Central memory CD8-positive, alpha-beta T cell (primary cell): ENCODE measurements around the gene ZNF480.
"Not testable (repeated sequence)": the region's sequence is repeated elsewhere in the genome, so short reads cannot be mapped to it uniquely, and the experiment has no call there.

Experiments
- ATAC-seq: fragments of 150-1000 bp; cut with Tn5 transposase; replicated peaks from 2 replicates; pipeline ENCODE4 v1.10.0; 2022; ENCODE audit warnings: mild to moderate bottlenecking, moderate FRiP score, moderate number of reproducible peaks; ENCODE audit not compliant: poor library complexity, severe bottlenecking; ENCODE audit errors: extremely low read depth
- DNase-seq, 2 donors: peaks; one replicate each; pipeline ENCODE4 v3.0.0; 2021; ENCODE audit warnings: low spot score in 2 of 2
- H3K27ac Mint-ChIP-seq: one replicate; pipeline ENCODE4 v1.8.0; 2022; ENCODE audit warnings: low read depth, mild to moderate bottlenecking, moderate library complexity, mixed read lengths
- H3K27me3 Mint-ChIP-seq: one replicate; pipeline ENCODE4 v1.8.0; 2022; ENCODE audit warnings: mixed read lengths
- H3K36me3 Mint-ChIP-seq: one replicate; pipeline ENCODE4 v1.8.0; 2022; ENCODE audit warnings: mild to moderate bottlenecking, moderate library complexity, mixed read lengths; ENCODE audit not compliant: insufficient read depth
- H3K4me1 Mint-ChIP-seq: one replicate; pipeline ENCODE4 v1.8.0; 2022; ENCODE audit warnings: mixed read lengths
- H3K4me3 Mint-ChIP-seq: one replicate; pipeline ENCODE4 v1.8.0; 2022; ENCODE audit warnings: mild to moderate bottlenecking, moderate library complexity, mixed read lengths
- H3K9me3 Mint-ChIP-seq: one replicate; pipeline ENCODE4 v1.8.0; 2022; ENCODE audit warnings: mixed read lengths

The ZNF480 gene

DNA sequence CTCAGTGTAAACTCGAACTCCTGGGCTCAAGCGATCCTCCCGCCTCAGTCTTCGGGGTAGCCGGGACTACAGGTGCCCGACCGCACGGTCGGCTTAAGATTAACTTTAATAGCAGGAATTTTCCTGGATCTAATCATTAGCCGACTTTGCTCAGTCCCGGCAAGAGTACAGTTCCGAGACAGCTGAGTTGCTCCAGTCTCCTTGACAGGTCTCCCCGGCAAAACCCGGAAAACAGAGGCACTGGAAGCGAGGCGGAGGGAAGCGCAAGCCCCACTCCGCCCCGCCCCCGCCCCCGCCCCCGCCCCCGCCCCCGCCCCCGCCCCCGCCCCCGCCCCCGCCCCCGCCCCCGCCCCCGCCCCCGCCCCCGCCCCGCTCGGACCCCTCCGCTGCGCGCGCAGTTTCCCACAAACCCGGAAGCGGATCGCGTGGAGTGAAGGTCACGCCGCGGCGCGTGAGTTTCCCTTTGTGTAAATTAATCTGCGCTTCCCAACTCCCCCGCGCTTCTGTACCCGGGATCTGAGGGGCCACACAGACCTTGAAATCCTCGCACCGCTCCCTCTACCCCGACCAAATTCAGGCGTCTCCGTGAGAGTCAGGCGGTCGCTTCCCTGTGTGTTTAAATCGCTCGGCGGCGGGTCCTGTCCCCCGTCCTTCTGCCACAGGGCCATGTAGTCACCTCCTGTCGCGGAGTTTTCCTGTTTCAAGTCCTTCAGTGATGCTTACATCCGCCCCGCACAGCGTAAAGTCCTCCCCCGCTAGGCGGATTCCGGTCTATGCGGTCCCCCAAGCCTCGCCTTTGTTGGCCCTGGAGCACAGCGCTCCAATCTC is at the start of gene ZNF480:
ZNF480 (plus strand) TSS at position 397 of the 828 bp plus-strand sequence. CDS start 3,244 bp downstream, outside the sequence.
- ATAC-seq (peak; percentile 94), DNase-seq (peak; percentile 78 to 82)
- H3K27ac Mint-ChIP-seq, result peak within 1 kb of the TSS; percentile 98
- no peaks in the 10 kb centered on the region for H3K9me3 Mint-ChIP-seq
- peak within 1 kb of the TSS; percentile 91 for H3K4me3 Mint-ChIP-seq
- H3K36me3 Mint-ChIP-seq, result peaks cover 22% of the 10 kb centered on the region
- H3K27me3 Mint-ChIP-seq, result no peaks in the 10 kb centered on the region
- H3K4me1 Mint-ChIP-seq, result peaks cover 28% of the 10 kb centered on the region

DNA sequence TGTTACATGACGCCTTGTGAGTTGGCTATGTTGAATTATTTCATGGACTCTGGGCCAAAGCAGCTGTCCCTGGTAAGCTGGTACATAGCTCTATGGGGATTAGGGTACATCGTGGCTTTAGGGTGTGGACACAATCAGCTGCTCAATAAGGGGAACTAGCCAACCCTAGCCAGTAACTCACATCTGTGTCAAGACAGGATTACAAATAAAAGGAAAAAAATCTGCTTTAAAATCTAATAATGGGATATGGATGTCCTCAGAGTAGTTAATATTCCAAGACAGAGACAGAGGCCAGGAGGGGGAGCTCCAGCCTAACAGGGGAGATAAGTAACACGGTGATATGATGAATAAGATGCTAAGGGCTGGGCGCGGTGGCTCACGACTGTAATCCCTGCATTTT is 48.7 kb upstream of the ZNF480 start:
- ATAC-seq (no peak), DNase-seq (peak; percentile 34 to 38)
- no peaks in the 10 kb centered on the region for H3K27me3 Mint-ChIP-seq
- no peaks in the 10 kb centered on the region for H3K9me3 Mint-ChIP-seq
- H3K27ac Mint-ChIP-seq, result no peak overlapping the region
- H3K4me3 Mint-ChIP-seq, result no peak overlapping the region
- H3K36me3 Mint-ChIP-seq, result no peaks in the 10 kb centered on the region
- H3K4me1 Mint-ChIP-seq, result no peaks in the 10 kb centered on the region

DNA sequence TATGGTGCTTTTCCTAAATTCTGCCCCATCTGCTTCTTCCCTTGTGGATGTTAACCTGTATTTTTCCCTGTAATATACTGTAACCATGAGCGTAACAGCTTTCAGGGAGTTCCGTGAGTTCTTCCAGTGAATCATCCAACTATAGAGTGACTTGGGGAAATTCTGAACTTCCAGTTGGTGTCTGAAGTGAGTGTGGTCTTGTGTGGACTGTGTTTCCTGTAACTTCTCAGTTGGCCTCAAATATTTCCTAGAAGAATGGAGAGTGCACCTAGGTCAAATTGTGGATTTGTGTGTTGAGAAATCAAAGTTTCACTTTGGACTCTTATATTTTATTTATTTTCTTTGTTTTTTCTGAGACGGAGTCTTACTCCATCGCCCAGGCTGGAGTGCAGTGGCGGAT is 38.5 kb upstream of the ZNF480 start:
- Mint-ChIP-seq H3K27ac (no peak overlapping the region), H3K36me3 (peaks cover 1% of the 10 kb centered on the region)

DNA sequence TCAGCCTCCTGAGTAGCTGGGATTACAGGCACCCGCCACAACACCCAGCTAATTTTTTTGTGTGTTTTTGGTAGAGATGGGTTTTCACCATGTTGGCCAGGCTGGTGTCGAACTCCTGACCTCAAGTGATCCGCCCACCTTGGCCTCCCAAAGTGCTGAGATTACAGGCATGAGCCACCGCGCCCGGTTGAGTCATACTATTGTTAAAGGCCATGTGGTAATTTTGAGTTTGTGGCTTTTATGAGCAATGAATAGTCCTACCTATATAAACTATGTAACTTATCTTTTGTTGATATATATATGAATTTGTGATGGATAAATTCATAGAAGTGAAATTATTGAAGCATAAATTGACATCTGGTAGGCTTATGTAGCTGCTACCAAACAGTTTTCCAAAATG is 31.4 kb upstream of the ZNF480 start:
- ATAC-seq, H3K4me1 Mint-ChIP-seq, H3K9me3 Mint-ChIP-seq, H3K4me3 Mint-ChIP-seq, H3K27ac Mint-ChIP-seq, H3K36me3 Mint-ChIP-seq, DNase-seq: not testable (repeated sequence)
- H3K27me3 Mint-ChIP-seq, result peaks cover 21% of the 10 kb centered on the region

More for the DNA sequence above, 38.5 kb upstream of the ZNF480 start:
- no peak overlapping the region for H3K4me3 Mint-ChIP-seq
- DNase-seq (no peak), ATAC-seq (no peak)
- H3K27me3 Mint-ChIP-seq, result peaks cover 20% of the 10 kb centered on the region
- no peaks in the 10 kb centered on the region for H3K9me3 Mint-ChIP-seq
- no peaks in the 10 kb centered on the region for H3K4me1 Mint-ChIP-seq

DNA sequence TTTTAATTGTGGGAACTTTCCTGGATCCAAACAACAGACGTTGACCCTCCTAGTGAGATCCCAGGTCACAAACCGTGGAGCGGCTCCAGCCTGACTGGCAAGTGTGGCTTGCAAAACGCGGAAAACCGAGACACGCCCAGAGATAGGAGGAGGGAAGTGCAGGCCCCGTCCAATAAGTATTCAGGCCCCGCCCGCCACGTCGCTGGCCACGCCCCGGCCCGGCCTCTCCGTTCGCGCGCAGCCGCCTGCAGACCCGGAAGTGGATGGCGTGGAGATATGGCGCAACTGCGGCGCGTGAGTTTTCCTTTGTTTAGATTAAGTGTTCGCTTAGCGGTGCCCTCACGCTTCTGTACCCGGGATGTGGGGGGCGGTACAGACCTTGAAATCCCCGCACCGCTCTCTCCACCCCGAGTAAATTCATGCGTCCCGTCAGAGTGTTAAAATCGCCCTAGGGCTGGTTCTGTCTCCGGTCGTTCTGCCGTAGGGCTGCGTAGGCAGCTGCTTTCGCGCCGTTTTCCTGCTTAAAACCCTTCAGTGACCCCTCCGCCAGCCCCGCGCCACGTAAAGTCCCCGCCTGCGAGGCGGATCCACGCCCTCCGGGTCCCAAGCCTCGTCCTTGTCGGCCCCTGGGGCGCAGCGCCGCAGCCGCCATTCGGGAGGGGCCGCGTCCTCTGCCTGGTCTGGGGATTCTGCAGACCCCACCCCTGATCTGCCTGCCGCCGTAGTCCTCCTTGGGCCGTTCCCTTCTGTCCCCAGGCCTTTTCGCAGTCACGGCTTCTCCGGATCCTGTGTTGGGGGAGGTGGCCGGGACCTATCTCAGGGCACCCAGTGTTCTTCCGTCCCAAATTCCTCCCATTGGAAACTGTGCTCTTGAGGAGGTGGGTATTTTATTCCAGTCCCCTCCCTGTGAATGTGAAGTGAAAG is 27.4 kb upstream of the ZNF480 start, which contains the start of gene ZNF766:
ZNF766 (plus strand) TSS at position 250 of the 924 bp plus-strand sequence; CDS start at position 277, 27 bp downstream.
- no peaks in the 10 kb centered on the region for H3K9me3 Mint-ChIP-seq
- ATAC-seq (peak; percentile 99), DNase-seq (peak; percentile 96 to 98)
- H3K27me3 Mint-ChIP-seq, result no peaks in the 10 kb centered on the region
- peaks cover 42% of the 10 kb centered on the region for H3K4me1 Mint-ChIP-seq
- H3K36me3 Mint-ChIP-seq, result peaks cover 13% of the 10 kb centered on the region
- peak within 1 kb of the TSS; percentile 94 for H3K27ac Mint-ChIP-seq
- H3K4me3 Mint-ChIP-seq, result peak within 1 kb of the TSS; percentile 84

DNA sequence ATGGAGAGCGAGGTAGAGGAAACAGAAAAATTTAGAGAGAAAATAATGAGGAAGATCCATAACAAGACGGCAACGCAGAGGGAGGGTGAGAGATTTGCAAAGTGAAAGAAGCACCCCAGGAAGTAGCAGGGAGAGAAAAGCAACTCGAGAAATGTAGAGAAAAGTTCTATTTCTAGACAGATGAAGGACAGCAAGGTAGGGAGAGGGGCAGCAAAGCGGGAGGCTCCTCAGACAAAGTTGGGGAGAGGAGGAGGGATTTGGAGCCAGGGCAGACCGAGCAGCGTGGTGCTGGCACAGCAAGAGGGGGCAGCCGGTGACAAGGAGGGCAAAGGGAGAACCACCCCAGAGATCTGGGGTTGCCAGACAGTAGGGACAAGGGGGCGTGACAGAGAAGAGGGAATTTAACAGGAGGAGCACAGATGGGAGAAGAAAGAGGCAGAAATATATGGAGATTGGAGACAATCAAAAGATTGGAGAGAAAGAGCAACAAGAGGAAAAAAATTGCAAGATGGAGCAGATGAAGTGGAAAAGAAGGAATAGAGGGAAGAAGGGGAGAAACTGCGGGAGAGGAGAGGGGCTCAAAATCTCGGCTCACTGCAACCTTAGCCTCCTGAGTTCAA is 26.6 kb upstream of the ZNF480 start:
- peak; percentile 5 for ATAC-seq
- no peak for DNase-seq
- H3K36me3 Mint-ChIP-seq, result peaks cover 13% of the 10 kb centered on the region
- no peaks in the 10 kb centered on the region for H3K9me3 Mint-ChIP-seq
- peaks cover 48% of the 10 kb centered on the region for H3K4me1 Mint-ChIP-seq
- peak overlapping the region; percentile 94 for H3K27ac Mint-ChIP-seq
- no peaks in the 10 kb centered on the region for H3K27me3 Mint-ChIP-seq
- H3K4me3 Mint-ChIP-seq, result peak overlapping the region; percentile 84

DNA sequence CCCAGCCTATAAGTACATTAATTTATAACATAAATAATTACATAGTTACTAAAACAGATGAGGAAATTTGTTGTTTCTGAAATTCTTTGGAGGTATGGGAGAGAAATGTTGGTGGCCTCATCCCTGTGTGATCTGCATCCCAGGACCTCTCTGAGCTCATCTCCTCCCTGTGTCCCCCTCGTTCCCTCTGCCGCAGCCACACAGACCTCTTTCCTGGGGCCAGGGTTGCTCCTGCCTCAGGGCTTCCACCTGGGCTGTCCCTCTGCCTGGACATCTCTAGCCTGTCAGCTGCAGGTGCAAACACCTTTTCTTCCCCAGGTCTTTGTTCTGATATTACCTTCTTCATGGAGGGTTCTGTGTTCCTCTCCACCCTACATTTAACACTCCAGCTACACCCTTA is 23.7 kb upstream of the ZNF480 start:
- Mint-ChIP-seq H3K27me3 (no peaks in the 10 kb centered on the region), H3K4me3 (no peak overlapping the region), H3K9me3 (no peaks in the 10 kb centered on the region), H3K4me1 (peaks cover 71% of the 10 kb centered on the region), H3K27ac (peak overlapping the region; percentile 5), H3K36me3 (peaks cover 19% of the 10 kb centered on the region)
- DNase-seq (no peak), ATAC-seq (no peak)

DNA sequence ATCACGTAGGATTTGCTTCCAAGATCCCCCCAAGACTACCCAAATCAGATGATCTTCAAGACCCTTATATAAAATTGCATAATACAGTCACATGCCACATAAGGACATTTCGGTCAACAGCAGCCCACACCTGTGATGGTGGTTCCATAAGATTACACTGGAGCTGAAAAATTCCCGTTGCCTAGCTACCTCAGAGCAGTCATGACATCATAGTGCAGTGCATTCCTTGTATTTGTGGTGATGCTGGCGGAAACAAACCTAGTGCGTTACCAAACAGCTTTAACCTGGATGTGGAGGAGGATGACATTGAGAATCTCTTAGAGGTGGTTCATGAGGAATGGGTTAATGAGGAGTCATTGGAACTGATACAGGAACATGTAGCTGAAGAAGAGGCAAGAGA is 22.8 kb upstream of the ZNF480 start:
- Mint-ChIP-seq H3K4me1 (peaks cover 80% of the 10 kb centered on the region), H3K27ac (no peak overlapping the region), H3K36me3 (peaks cover 19% of the 10 kb centered on the region), H3K27me3 (no peaks in the 10 kb centered on the region), H3K4me3 (no peak overlapping the region), H3K9me3 (no peaks in the 10 kb centered on the region)
- DNase-seq (no peak), ATAC-seq (no peak)

DNA sequence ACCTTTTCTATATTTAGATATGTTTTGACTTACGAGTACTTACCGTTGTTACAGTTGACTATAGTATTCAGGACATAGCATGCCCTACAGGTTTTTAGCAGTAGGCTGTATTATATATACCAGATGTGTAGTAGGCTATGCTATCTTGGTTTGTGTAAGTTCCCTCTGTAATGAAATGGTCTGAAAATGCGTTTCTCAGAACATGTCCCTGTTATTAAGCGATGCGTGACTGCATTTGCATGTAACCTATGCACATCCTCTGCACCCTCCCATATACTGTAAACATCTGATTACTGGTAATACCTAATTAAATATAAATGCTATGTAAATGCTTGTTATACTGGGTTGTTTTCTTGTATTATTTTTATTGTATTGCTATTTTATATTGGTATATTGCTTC is 21.0 kb upstream of the ZNF480 start:
- no peak for ATAC-seq
- Mint-ChIP-seq H3K4me1 (peaks cover 74% of the 10 kb centered on the region), H3K36me3 (peaks cover 16% of the 10 kb centered on the region), H3K27ac (peak overlapping the region; percentile 79), H3K4me3 (peak overlapping the region; percentile 29), H3K9me3 (no peaks in the 10 kb centered on the region), H3K27me3 (no peaks in the 10 kb centered on the region)
- no peak for DNase-seq

DNA sequence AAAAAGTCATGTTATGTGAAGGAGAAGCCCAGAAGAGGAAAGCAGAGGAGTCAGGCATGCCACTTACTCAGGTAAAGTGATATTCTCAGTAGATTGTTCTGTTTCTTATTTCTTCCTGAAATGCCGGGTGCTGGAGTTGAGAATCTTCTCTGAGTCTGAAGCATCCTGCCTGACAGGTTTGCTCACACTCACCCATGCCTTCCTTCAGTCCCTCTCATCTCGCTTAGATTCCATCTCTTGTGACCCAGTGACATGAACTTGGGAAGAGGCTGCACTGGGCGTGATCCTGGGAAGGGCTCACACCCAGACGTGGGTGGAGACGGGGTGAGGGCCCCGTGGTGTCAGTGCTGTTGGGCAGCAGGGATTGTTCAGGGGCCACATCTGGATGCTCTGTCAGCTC is 19.5 kb upstream of the ZNF480 start:
- no peak for DNase-seq
- H3K4me3 Mint-ChIP-seq, result peak overlapping the region; percentile 27
- peaks cover 12% of the 10 kb centered on the region for H3K36me3 Mint-ChIP-seq
- no peaks in the 10 kb centered on the region for H3K9me3 Mint-ChIP-seq
- no peaks in the 10 kb centered on the region for H3K27me3 Mint-ChIP-seq
- no peak overlapping the region for H3K27ac Mint-ChIP-seq
- ATAC-seq, result no peak
- peaks cover 62% of the 10 kb centered on the region for H3K4me1 Mint-ChIP-seq

DNA sequence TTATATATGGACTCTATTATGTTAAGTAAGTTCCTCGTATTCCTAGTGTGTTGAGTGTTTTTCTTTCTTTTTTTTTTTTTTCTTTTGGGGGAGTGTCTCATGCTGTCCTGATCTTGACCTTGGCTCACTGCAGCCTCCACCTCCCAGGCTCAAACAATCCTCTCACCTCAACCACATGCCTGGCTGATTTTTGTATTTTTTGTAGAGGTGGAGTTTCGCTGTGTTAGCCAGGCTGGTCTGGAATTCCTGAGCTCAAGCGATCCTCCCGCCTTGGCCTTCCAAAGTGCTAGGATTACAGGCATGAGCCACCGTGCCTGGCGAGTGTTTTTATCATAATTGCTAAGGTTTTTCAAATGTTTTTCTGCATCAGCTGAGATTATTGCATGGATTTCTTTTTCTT is 10.7 kb upstream of the ZNF480 start:
- ATAC-seq, result no peak
- no peaks in the 10 kb centered on the region for H3K4me1 Mint-ChIP-seq
- no peak for DNase-seq
- H3K27ac Mint-ChIP-seq, result peak overlapping the region; percentile 39
- peaks cover 61% of the 10 kb centered on the region for H3K36me3 Mint-ChIP-seq
- H3K4me3 Mint-ChIP-seq, result no peak overlapping the region
- no peaks in the 10 kb centered on the region for H3K27me3 Mint-ChIP-seq
- peaks cover 8% of the 10 kb centered on the region for H3K9me3 Mint-ChIP-seq

DNA sequence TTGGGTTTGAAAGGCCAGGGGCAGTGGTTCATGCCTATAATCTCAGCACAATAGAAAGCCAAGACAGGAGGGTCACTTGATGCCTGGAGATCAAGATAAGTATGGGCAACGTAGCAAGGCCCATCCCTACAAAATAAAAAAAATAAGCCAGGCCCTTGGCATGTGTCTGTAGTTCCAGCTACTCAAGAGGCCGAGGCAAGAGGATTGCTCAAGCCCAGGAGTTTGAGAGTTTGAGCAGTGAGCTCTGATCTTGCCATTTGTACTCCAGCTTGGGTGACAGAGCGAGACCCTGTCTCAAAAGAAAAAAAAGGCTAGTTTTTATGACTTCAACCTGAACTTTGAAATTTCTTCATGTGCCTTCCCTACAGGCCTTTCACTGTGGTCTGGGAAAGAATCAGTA is 5.2 kb upstream of the ZNF480 start:
- ATAC-seq (no peak), DNase-seq (no peak)
- Mint-ChIP-seq H3K27me3 (no peaks in the 10 kb centered on the region), H3K36me3 (peaks cover 34% of the 10 kb centered on the region), H3K4me3 (no peak overlapping the region), H3K4me1 (no peaks in the 10 kb centered on the region), H3K27ac (no peak overlapping the region), H3K9me3 (peaks cover 8% of the 10 kb centered on the region)
